NCI-H1417 treated with DMSO at 0.1 percent for 48 hours (cell line): ENCODE data around the gene ADAMTS20.
"Not testable (repeated sequence)": the region's sequence is repeated elsewhere in the genome, so short reads cannot be mapped to it uniquely, and the experiment has no call there.

Experiments
- DNase-seq: peaks from one replicate; lab custom pipeline; 2025; lab: John Stamatoyannopoulos, UW

ADAMTS20 gene

GRCh38 chr12:43551971-43552559 is at the start of gene ADAMTS20:
Gene ADAMTS20 (minus strand): TSS chr12:43552203. CDS start chr12:43551921, 282 bp downstream.
- DNase-seq = peak; percentile 33

DNA sequence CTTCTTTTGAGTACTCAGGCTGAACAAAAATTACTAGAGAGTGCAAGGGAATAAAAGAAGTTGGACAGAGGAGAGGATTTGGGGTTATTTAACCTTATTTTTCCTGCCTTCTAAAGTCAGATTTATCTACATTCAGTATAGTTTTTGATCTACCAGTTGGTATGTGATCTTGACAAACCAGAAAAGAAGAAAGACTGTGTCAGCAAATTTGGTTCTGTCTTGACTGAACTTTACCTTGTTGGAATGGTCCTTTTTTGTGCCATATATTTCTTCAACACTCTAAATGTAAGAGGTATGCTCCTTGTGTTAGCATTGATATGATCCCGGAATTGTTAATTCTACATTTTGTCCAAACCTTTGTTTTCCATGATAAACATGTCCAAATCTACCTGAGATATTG is 47.7 kb upstream of the ADAMTS20 start:
- no peak for DNase-seq

GRCh38 chr12:43599066-43599465 is 47.1 kb upstream of the ADAMTS20 start:
- no peak for DNase-seq

- DNase-seq = no peak
Measured at GRCh38 chr12:43590307-43590706, 38.3 kb upstream of the ADAMTS20 start.

GRCh38 chr12:43586646-43587245 is 34.7 kb upstream of the ADAMTS20 start:
- DNase-seq = no peak

DNA sequence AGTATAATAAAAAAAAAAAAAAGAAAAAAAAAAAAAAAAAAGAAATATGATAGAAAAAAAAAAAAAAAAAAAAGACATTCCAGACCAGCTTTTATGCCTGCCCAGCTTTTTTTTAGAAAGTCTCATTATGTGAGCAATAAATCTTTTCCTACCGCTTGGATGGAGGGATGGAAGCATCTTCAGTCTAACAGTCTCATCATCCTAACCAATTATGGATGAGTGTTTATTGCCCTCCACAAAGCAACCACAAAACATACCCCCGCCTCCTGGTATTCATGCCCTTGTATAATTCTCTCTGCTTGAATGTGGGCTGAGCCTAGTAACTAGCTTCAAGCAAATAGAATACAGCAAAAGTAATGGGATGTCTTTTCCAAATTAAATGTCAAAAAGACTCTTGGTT is 33.7 kb upstream of the ADAMTS20 start:
- DNase-seq = no peak

- DNase-seq = no peak
Measured at GRCh38 chr12:43580601-43581000, 28.6 kb upstream of the ADAMTS20 start.

- no peak for DNase-seq
Measured at GRCh38 chr12:43579206-43579605, 27.2 kb upstream of the ADAMTS20 start.

DNA sequence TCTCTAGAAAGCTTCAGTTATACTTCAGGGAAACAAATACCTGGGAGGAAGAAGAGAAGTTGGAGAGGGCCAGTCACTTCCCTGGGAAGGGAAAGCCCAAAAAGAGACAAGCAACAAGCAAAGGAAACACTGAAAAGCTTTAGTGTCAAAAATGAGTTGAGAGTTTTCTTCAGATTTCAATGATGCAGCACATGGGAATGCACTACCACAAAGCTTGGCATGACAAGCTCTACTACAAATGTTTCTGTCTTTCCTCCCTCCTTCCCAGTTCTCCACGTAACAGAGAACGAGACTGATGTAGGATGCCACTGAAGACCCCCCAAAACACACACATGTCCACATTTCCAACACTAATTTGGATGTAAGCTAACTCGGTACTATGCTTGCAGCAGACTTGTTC is 26.8 kb upstream of the ADAMTS20 start:
- no peak for DNase-seq

GRCh38 chr12:43577381-43577780 is 25.4 kb upstream of the ADAMTS20 start:
- no peak for DNase-seq

- no peak for DNase-seq
Measured at GRCh38 chr12:43576162-43576561, 24.2 kb upstream of the ADAMTS20 start.

DNA sequence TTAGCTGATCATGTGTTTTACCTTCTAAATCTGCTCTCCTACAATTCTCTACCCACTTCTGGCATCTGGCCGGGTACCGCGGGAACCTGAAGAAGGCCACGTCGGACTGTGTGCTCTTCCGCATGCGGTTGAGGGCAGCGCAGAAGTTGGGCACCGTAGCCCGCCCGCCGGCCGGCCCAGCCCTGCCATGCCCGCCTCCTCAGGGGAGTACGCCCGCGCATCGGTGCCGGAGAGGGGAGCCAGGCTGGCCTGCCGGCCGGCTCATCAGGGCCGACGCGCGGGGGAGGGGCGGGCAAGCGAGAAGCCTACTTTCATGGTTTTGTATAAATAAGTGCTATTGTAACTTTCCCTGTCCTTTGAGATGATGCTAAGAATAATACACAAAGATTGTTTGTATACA is 19.9 kb upstream of the ADAMTS20 start:
- DNase-seq = no peak

GRCh38 chr12:43556057-43556456 is 4.1 kb upstream of the ADAMTS20 start:
- DNase-seq = no peak

DNA sequence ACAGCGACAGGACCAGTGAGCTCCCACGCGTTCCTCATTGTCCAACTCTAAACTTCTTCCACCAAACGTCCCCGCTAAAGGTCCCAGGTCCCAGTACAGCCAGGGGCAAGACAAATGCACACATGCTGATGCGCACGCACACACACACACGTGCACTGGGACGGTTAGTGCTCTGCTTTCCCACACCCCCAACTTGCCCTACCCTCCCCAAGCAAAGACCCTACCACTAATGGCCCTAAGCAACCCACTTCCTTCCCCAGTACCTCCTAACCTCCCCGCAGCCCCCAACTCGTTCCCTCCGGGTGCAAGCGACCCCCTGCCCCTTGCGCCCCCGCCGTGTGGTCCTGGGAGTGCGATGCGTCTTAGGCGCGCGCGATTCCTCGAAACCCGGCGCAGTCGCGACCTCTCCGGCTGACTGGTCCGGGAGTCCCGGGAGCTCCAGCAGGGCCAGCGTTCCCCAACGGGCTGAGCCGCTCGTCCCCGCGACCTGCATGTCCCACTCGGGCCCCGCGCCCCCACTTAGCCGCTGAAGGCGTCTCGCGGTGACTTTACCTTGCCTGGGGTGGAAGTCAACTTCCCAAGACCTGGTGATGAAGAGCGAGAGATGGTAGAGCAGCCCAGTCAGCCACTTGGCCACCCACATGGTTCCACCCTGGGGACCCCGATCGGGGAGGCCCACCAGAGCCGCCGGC is 578 bp downstream of the ADAMTS20 start:
- no peak for DNase-seq

DNA sequence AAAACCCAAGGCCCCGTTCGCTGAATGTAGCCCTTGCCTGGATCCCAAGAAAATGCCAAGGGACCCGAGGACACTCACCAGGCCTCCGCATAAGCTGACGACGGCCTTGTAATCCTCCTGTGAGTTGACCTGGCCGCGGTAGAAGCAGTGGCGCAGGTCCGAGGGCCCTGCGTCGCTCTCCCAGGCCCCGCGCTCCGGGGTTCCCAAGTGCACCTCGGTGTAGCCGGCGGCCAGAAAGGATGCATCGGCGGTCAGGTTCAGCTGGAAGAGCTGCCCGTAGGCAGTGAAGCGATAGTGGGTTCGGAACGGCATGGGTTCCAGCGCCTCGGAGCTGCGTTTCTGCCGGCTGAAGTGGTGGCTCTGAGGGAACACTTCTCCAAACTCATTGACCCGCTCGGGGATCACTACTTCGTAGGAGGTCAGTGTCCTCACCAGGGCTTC is 1.2 kb downstream of the ADAMTS20 start:
- no peak for DNase-seq

DNA sequence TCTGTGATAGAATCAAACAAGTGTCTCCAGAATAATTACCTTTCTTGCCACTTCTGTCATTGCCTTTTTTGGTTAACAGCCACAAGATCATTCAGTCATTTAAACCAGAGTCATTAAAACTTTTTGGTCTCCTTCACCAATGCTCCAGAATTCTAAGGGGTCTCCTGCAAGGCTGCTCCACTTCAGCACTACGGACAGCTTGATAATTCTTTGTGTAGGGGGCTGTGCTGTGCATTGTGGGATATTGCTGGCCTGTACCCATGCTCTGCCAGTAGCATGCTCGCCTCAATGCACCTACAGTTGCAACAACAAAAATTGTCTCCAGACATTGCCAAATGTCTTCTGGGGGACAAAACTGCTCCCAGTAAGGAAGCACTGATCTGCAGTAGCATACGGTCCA is 7.3 kb downstream of the ADAMTS20 start:
- DNase-seq = no peak

GRCh38 chr12:43540470-43540869 is 11.5 kb downstream of the ADAMTS20 start:
- no peak for DNase-seq

DNA sequence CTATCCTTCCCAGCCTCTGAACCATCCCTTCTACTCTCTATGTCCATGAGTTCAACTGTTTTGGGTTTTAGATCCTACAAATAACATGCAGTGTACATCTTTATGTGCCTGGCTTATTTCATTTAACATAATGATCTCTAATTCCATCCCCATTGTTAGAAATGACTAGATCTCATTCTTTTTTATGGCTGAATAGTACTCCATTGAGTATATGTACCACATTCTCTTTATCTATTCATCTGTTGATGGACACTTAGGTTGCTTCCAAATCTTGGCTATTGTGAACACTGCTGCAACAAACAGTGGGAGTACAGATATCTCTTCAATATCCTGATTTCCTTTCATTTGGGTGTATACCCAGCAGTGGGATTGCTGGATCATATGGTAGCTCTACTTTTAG is 14.3 kb downstream of the ADAMTS20 start:
- not testable (repeated sequence) for DNase-seq

- DNase-seq = no peak
Measured at GRCh38 chr12:43516045-43516444, 36.0 kb downstream of the ADAMTS20 start.

DNA sequence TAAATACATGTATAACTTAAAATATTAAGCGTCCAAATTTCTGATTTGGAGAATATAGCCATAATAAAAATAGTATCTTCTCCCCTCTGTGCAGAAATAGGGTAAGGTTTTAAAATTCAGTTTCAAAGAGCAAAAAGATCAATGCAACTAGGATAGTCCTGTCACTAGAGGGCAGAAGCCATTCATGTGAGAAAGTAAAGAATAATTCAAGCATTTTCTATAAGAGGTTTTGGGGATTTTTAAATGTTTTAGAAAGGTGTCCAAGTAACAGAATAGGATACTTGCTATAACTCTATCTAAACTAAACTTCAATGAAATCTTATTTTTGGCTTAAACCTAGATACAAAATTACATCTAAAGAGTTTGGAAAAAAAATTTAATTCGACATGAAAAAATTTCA is 50.3 kb downstream of the ADAMTS20 start:
- DNase-seq = peak; percentile 20

DNA sequence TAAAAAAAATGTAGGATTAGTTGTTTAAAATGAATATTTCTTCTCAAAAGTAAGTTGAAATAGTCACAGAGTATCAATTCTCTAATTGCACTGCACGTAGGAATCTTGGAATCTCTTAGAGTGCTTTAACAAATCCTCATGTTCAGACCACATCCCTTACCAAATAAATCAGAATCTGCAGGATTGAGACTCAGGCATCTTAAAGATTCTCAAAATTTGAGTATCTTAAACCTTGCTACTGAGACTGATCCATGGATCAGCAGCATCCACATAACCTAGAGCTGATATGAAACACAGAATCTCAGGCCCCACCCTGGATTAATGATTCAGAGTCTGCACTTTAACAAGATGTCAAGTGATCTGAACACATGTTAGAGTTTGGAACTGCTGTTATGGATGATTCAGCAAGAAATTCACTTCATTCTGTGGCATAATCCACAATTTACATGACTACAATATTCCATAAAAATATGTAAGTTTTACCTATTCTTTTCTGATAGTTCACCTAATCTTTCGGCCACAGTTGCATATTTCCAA is 58.7 kb downstream of the ADAMTS20 start:
- no peak for DNase-seq

DNA sequence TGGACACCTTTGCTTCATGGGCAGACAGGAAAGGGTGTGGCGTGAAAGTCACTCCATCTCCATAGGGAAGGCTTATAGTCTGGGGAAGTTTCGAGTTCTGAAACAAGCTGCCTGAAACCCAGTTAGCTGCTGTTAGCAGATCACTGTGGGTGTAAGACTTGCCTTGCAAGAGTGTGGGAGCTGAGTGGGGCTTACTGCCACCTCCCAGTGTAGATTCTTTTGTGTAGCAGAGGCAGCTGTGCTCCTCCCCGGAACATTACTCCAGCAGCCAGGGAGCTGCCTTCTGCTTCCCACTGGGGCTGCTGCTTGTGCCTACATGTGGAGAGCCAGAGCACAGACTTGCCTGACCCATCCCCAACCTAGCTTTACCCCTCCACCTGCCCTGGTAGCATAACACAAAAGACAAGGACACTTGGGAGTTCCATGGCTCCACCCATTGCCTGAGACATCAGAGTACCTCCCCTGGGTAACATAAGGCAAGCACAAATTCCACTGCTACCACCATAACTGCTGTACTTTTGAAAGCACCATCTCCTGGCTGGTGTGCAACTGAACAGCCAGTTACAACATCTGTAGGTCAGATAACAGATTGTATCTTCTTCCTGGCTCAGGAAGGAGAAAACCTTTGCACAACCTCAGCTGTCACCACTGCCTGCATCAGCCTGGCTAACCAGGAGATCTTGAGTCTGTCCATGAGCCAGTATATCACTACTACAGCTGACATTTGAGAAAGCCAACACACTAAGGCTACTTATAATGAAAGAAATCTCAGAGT is 69.5 kb downstream of the ADAMTS20 start:
- DNase-seq = no peak
